Neural crest cell (in vitro differentiated cells): ENCODE results near the gene DISC1. TPM values are rescaled to one million over a fixed set of nuclear protein-coding genes. Genes with fewer than 3 reads are reported as not detected.

Source experiments
- DNase-seq: peaks from one replicate; pipeline ENCODE4 v3.0.0; 2021; ENCODE audit warnings: low read depth, mixed read lengths, low spot score
- H3K27ac Mint-ChIP-seq: one replicate; pipeline ENCODE4 v1.8.0; 2021; ENCODE audit warnings: mild to moderate bottlenecking, mixed read lengths; ENCODE audit not compliant: unreplicated experiment
- H3K27me3 Mint-ChIP-seq: 2 replicates; pipeline ENCODE4 v1.8.0; 2021; ENCODE audit warnings: low read depth, mild to moderate bottlenecking, mixed read lengths
- H3K36me3 Mint-ChIP-seq: 2 replicates; pipeline ENCODE4 v1.8.0; 2021; ENCODE audit warnings: low read depth, mild to moderate bottlenecking, mixed read lengths
- H3K4me1 Mint-ChIP-seq: 2 replicates; pipeline ENCODE4 v1.8.0; 2021; ENCODE audit warnings: mixed read lengths
- H3K4me3 Mint-ChIP-seq: one replicate; pipeline ENCODE4 v1.8.0; 2021; ENCODE audit warnings: mild to moderate bottlenecking, mixed read lengths
- H3K9me3 Mint-ChIP-seq: 2 replicates; pipeline ENCODE4 v1.8.0; 2021; ENCODE audit warnings: mixed read lengths
- CTCF ChIP-seq: fragments of 200-600 bp; sonication (generic); conservative IDR thresholded peaks from 2 replicates; pipeline ENCODE4 v1.5.0; 2021; ENCODE audit warnings: antibody characterized with exemption, mild to moderate bottlenecking
- total RNA-seq: library from RNA; stranded (reverse); gene quantifications from 2 replicates; pipeline ENCODE4 v1.2.1, GENCODE V29; 2021

DISC1 gene
- total RNA-seq, 1 donor from 2014 or later, result 13.7 TPM

- no peak overlapping the region for H3K4me3 Mint-ChIP-seq
- peaks cover 2% of the 10 kb centered on the region for H3K9me3 Mint-ChIP-seq
- no peaks in the 10 kb centered on the region for H3K36me3 Mint-ChIP-seq
- peaks cover 4% of the 10 kb centered on the region for H3K4me1 Mint-ChIP-seq
- H3K27me3 Mint-ChIP-seq, result no peaks in the 10 kb centered on the region
- peak overlapping the region; percentile 40 for H3K27ac Mint-ChIP-seq
- no peak for TF ChIP-seq CTCF
- DNase-seq, result no peak
Observed at GRCh38 chr1:231885209-231885854, 258.7 kb downstream of the DISC1 start.

GRCh38 chr1:231887166-231887565 is 260.6 kb downstream of the DISC1 start:
- Mint-ChIP-seq H3K36me3 (no peaks in the 10 kb centered on the region), H3K27ac (no peak overlapping the region), H3K27me3 (no peaks in the 10 kb centered on the region), H3K4me3 (no peak overlapping the region), H3K9me3 (peaks cover 2% of the 10 kb centered on the region), H3K4me1 (peaks cover 4% of the 10 kb centered on the region)
- no peak for TF ChIP-seq CTCF
- no peak for DNase-seq

DNA sequence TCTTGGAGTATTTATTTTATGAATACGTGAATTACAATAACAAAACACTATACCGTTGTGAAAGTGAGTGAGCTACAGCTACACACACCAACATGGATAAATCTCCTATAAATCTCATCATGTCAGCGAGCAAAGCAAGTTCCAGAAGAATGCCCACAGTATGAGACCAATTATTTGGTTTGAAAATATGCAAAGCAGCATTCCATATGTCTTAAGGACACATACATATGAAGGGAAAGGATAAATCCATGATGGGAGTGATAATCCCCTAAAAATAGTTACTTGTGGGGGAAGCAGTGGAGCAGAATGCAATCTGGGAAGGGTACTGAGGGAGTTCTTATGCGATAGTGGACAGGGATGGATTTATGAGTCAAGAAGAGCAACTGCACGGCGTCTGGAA is 261.3 kb downstream of the DISC1 start:
- H3K9me3 Mint-ChIP-seq, result peaks cover 5% of the 10 kb centered on the region
- H3K27me3 Mint-ChIP-seq, result no peaks in the 10 kb centered on the region
- H3K36me3 Mint-ChIP-seq, result no peaks in the 10 kb centered on the region
- no peak for TF ChIP-seq CTCF
- no peak overlapping the region for H3K4me3 Mint-ChIP-seq
- no peak overlapping the region for H3K27ac Mint-ChIP-seq
- H3K4me1 Mint-ChIP-seq, result peaks cover 4% of the 10 kb centered on the region
- DNase-seq, result no peak

DNA sequence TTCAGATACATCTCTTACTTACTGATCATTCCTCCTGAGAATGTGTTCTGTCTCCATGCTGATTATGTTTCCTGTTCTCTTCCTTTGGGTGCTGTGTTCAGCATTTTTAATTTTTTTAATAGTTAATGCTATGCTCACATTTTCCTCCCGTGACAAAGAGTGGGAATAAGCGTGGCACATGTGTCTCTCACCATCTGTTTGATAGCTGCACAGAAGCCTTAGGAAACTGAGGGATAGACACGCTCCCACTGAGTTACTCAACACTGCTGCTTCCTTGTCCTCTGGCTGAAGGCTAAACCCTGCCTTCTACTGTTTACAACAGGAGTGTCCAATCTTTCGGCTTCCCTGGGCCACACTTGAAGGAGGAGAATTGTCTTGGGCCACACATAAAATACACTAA is 264.2 kb downstream of the DISC1 start:
- no peaks in the 10 kb centered on the region for H3K27me3 Mint-ChIP-seq
- peaks cover 3% of the 10 kb centered on the region for H3K36me3 Mint-ChIP-seq
- H3K27ac Mint-ChIP-seq, result no peak overlapping the region
- H3K4me3 Mint-ChIP-seq, result no peak overlapping the region
- H3K9me3 Mint-ChIP-seq, result peaks cover 7% of the 10 kb centered on the region
- DNase-seq, result no peak
- no peak for TF ChIP-seq CTCF
- no peaks in the 10 kb centered on the region for H3K4me1 Mint-ChIP-seq

DNA sequence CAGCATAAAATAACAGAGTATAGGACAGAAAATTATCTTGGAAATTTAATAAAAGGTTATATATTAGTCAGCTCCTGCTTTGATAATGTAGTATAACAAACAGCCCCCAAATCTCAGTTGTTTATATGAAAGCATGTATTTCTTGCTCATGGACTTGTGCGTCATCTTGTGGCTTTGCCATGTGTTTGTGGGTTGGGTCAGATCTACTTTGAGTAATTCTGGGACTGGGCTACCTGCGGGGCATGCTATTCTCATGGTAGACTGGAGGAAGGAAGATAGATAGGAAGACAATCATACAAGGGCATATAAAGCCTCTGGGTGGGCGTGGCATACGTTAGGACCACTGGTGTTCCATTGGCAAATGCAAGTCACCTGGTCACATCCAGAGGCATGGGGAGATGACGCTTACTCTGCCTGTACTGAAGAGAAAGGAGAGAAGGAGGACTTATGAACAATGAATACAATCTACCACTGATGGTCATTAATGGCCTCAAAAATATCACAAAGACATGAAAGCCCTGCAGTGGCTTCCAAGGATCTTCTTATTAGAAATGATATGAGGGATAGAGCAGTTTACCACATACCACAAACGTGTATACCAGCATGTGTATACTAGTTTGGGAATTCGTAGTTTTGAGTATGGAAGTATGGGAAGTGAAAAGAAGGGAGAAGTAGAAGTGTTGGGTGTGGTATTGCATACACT is 267.0 kb downstream of the DISC1 start:
- Mint-ChIP-seq H3K9me3 (peaks cover 5% of the 10 kb centered on the region), H3K4me1 (peaks cover 8% of the 10 kb centered on the region), H3K36me3 (peaks cover 3% of the 10 kb centered on the region), H3K4me3 (no peak overlapping the region), H3K27ac (no peak overlapping the region), H3K27me3 (no peaks in the 10 kb centered on the region)
- no peak for TF ChIP-seq CTCF
- no peak for DNase-seq
